SK-N-SH (cell line): Measurements from ENCODE around the gene ASIC4. TPM values are rescaled to one million over a fixed set of nuclear protein-coding genes. Genes with fewer than 3 reads are reported as not detected.

ENCODE experiments used
- CTCF ChIA-PET: fragments of 300-600, 350-600 bp; formaldehyde crosslinking; extraction: SDS; loops from one replicate; lab custom pipeline; 2021; lab: Yijun Ruan, JAX
- POLR2A ChIA-PET: fragments of 350-600 bp; sonication (Branson Sonifier 250); formaldehyde crosslinking; extraction: SDS; loops from one replicate; lab custom pipeline; 2020; ENCODE audit warnings: antibody characterized with exemption, inconsistent platforms; lab: Yijun Ruan, JAX
- DNase-seq: peaks from one replicate; pipeline ENCODE4 v3.0.0; 2012
- H2AFZ ChIP-seq: fragments of 200-600 bp; sonication (generic); 2 replicates; pipeline ENCODE4 v1.8.1; 2016; ENCODE audit warnings: antibody characterized with exemption, mild to moderate bottlenecking, low read depth
- H3F3A ChIP-seq: fragments of 200-600 bp; sonication (generic); replicated peaks from 2 replicates; pipeline ENCODE3; 2016; ENCODE audit warnings: antibody characterized with exemption, mild to moderate bottlenecking; ENCODE audit not compliant: insufficient read depth
- H3K27ac ChIP-seq, 2 experiments: fragments of 200-500 bp in 1 of 2; fragments of 200-600 bp in 1 of 2; sonication (Bioruptor generic) in 1 of 2; sonication (generic), shearing (Covaris generic) in 1 of 2; 2 replicates each; pipeline versions ENCODE4 v1.5.1 to v1.6.1; 2014 to 2016; ENCODE audit warnings: low read depth in 2 of 2, inconsistent platforms in 1 of 2, low read length in 1 of 2, mild to moderate bottlenecking in 1 of 2, mixed read lengths in 1 of 2
- H3K27me3 ChIP-seq: fragments of 200-600 bp; sonication (generic), shearing (Covaris generic); 2 replicates; pipeline ENCODE4 v1.6.1; 2016; ENCODE audit warnings: mixed run types; ENCODE audit not compliant: insufficient read depth
- H3K36me3 ChIP-seq, 2 experiments: fragments of 200-500 bp in 1 of 2; fragments of 200-600 bp in 1 of 2; sonication (Bioruptor generic) in 1 of 2; sonication (generic) in 1 of 2; replicated peaks in 1 of 2; 2 replicates each; pipeline versions ENCODE3 to v1.5.1; 2014 to 2016; ENCODE audit warnings: low read length in 1 of 2, mild to moderate bottlenecking in 1 of 2; ENCODE audit not compliant: insufficient read depth in 2 of 2, control insufficient read depth in 1 of 2
- H3K4me1 ChIP-seq, 2 experiments: fragments of 200-500 bp in 1 of 2; fragments of 200-600 bp in 1 of 2; sonication (Bioruptor generic) in 1 of 2; sonication (generic), shearing (Covaris generic) in 1 of 2; 2 replicates each; pipeline versions ENCODE4 v1.5.1 to v1.6.1; 2014 to 2016; ENCODE audit warnings: low read depth in 1 of 2, low read length in 1 of 2, mixed run types in 1 of 2; ENCODE audit not compliant: insufficient read depth in 2 of 2, control insufficient read depth in 1 of 2
- H3K4me2 ChIP-seq: fragments of 200-600 bp; sonication (generic), shearing (Covaris generic); 2 replicates; pipeline ENCODE4 v1.6.1; 2017; ENCODE audit warnings: mixed run types
- H3K4me3 ChIP-seq, 2 experiments: fragments of 200-500 bp in 1 of 2; fragments of 200-600 bp in 1 of 2; sonication (Bioruptor generic) in 1 of 2; sonication (generic), shearing (Covaris generic) in 1 of 2; 2 replicates each; pipeline versions ENCODE4 v1.5.1 to v1.8.1; 2014 to 2016; ENCODE audit warnings: low read depth in 2 of 2, inconsistent platforms in 1 of 2, low read length in 1 of 2, mild to moderate bottlenecking in 1 of 2, mixed read lengths in 1 of 2, moderate library complexity in 1 of 2
- H3K79me2 ChIP-seq: fragments of 200-600 bp; sonication (generic); 2 replicates; pipeline ENCODE4 v1.8.1; 2017; ENCODE audit warnings: mild to moderate bottlenecking; ENCODE audit not compliant: insufficient read depth
- H3K9ac ChIP-seq: fragments of 200-600 bp; sonication (generic); 2 replicates; pipeline ENCODE4 v1.6.1; 2017; ENCODE audit warnings: mixed run types
- H3K9me2 ChIP-seq: fragments of 200-600 bp; sonication (generic); 2 replicates; pipeline ENCODE4 v1.6.1; 2017; ENCODE audit warnings: mixed run types
- H3K9me3 ChIP-seq: fragments of 200-600 bp; sonication (generic); 2 replicates; pipeline ENCODE4 v1.6.1; 2017; ENCODE audit warnings: mixed run types, mild to moderate bottlenecking, moderate library complexity
- H4K20me1 ChIP-seq: fragments of 200-600 bp; sonication (generic); 2 replicates; pipeline ENCODE4 v1.6.1; 2017; ENCODE audit warnings: mild to moderate bottlenecking, mixed run types; ENCODE audit not compliant: insufficient read depth
- EZH2phosphoT487 ChIP-seq: fragments of 200-600 bp; sonication (generic); IDR thresholded peaks from 2 replicates; pipeline ENCODE4 v1.6.1; 2017; ENCODE audit warnings: low read depth, mixed run types, mild to moderate bottlenecking, antibody characterized with exemption, moderate library complexity, borderline replicate concordance
- FOXJ3 ChIP-seq: sonication (generic); formaldehyde crosslinking; IDR thresholded peaks from 2 replicates; pipeline ENCODE4 v1.5.1; 2020; ENCODE audit warnings: mild to moderate bottlenecking, missing genetic modification reagents
- GABPA ChIP-seq: IDR thresholded peaks from 2 replicates; pipeline ENCODE4 v1.4.0; 2012; ENCODE audit warnings: low read depth, mild to moderate bottlenecking
- MXI1 ChIP-seq: IDR thresholded peaks from 2 replicates; pipeline ENCODE4 v1.6.1; 2012; ENCODE audit warnings: mild to moderate bottlenecking, low read depth, low read length, improper control_type of control experiment
- NRF1 ChIP-seq: IDR thresholded peaks from 2 replicates; pipeline ENCODE4 v1.6.1; 2012; ENCODE audit warnings: low read depth, mild to moderate bottlenecking, low read length
- RAD21 ChIP-seq: IDR thresholded peaks from 2 replicates; pipeline ENCODE4 v1.6.1; 2012; ENCODE audit warnings: mild to moderate bottlenecking, low read length
- ZBTB33 ChIP-seq: IDR thresholded peaks from 2 replicates; pipeline ENCODE4 v1.4.0; 2012; ENCODE audit warnings: low read depth, borderline replicate concordance
- WGBS: methylation state at CpG from one replicate; pipeline ENCODE4 v1.1.6; 2017; ENCODE audit warnings: low lambda C conversion rate; 5-methylcytosine and 5-hydroxymethylcytosine counted together
- polyA plus RNA-seq, 3 experiments: library from polyadenylated mRNA; depleted of rRNA; stranded (reverse); fragments of >200 nt; gene quantifications; 2 replicates each; pipeline ENCODE4 v1.2.3, GENCODE V29; 2012
- TF ChIP-seq, protein P1 (sequence below): IDR thresholded peaks from 2 replicates; pipeline ENCODE4 v1.6.1; 2012; ENCODE audit warnings: mild to moderate bottlenecking, low read depth, low read length, moderate library complexity
- TF ChIP-seq, protein P2 (sequence below): fragments of 150-350 bp; IDR thresholded peaks from 2 replicates; pipeline ENCODE4 v1.6.1; 2016; ENCODE audit warnings: mild to moderate bottlenecking, low read depth, low read length

The ASIC4 gene
- polyA plus RNA-seq, 1 of the 3 experiments (the other 2 are of a cell fraction), result 0.05 TPM

DNA sequence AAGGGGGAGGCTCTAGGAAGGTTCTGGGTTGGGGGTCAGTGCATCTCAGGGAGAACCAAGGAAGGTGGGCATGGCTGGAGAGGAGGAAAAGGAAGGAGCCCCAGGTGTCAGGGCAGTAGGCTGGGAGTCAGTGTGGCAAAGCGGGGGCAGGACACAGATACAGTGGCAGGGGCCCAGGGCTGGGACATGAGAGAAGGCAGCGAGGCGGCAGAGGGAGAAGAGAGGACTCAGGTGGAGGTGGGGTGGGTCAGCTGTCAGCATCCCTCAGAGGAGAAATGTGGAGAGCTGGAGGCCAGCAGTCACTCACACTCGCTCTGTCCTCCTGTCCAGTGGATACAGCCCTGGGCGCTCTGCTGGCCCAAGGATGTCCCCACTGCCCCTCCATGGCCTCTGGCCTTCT is 21.2 kb upstream of the ASIC4 start:
- H3K9ac ChIP-seq, result no peak overlapping the region
- CTCF ChIA-PET, result interaction anchor here (1.3 to 62.1 kb wide), 4 partner anchors 1 to 104 kb away, joined by 4 to 2824 read pairs (median 1425); partner anchors contain the start of genes ASIC4, CHPF, GMPPA and TMEM198
- H3K4me1 ChIP-seq, result peaks cover 3 to 37% of the 10 kb centered on the region in 2 experiments; a peak in 3 of 4 replicates
- H3F3A ChIP-seq, result no peaks in the 10 kb centered on the region
- H3K4me2 ChIP-seq, result no peak overlapping the region
- H3K79me2 ChIP-seq, result no peaks in the 10 kb centered on the region
- H4K20me1 ChIP-seq, result no peaks in the 10 kb centered on the region
- POLR2A ChIA-PET, result interaction anchor here (2.0 kb wide), 1 partner anchor 14 kb away, joined by 8 read pairs; no protein-coding TSS in a partner anchor
- no peak overlapping the region for H2AFZ ChIP-seq
- no peak overlapping the region for H3K4me3 ChIP-seq
- no peaks in the 10 kb centered on the region for H3K9me2 ChIP-seq
- 97% methylated on average over 5 of the region's 5 CpGs for WGBS
- H3K9me3 ChIP-seq, result no peaks in the 10 kb centered on the region
- no peaks in the 10 kb centered on the region for H3K27me3 ChIP-seq
- peaks cover 6 to 18% of the 10 kb centered on the region in 2 experiments for H3K36me3 ChIP-seq
- no peak overlapping the region for H3K27ac ChIP-seq
- no peak for TF ChIP-seq NRF1
- no peak for TF ChIP-seq GABPA
- TF ChIP-seq RAD21, result no peak
- no peak for TF ChIP-seq ZBTB33
- no peak for TF ChIP-seq EZH2phosphoT487
- no peak for TF ChIP-seq FOXJ3
- TF ChIP-seq MXI1, result no peak
- TF ChIP-seq, protein P1, sequence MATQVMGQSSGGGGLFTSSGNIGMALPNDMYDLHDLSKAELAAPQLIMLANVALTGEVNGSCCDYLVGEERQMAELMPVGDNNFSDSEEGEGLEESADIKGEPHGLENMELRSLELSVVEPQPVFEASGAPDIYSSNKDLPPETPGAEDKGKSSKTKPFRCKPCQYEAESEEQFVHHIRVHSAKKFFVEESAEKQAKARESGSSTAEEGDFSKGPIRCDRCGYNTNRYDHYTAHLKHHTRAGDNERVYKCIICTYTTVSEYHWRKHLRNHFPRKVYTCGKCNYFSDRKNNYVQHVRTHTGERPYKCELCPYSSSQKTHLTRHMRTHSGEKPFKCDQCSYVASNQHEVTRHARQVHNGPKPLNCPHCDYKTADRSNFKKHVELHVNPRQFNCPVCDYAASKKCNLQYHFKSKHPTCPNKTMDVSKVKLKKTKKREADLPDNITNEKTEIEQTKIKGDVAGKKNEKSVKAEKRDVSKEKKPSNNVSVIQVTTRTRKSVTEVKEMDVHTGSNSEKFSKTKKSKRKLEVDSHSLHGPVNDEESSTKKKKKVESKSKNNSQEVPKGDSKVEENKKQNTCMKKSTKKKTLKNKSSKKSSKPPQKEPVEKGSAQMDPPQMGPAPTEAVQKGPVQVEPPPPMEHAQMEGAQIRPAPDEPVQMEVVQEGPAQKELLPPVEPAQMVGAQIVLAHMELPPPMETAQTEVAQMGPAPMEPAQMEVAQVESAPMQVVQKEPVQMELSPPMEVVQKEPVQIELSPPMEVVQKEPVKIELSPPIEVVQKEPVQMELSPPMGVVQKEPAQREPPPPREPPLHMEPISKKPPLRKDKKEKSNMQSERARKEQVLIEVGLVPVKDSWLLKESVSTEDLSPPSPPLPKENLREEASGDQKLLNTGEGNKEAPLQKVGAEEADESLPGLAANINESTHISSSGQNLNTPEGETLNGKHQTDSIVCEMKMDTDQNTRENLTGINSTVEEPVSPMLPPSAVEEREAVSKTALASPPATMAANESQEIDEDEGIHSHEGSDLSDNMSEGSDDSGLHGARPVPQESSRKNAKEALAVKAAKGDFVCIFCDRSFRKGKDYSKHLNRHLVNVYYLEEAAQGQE, result no peak
- TF ChIP-seq, protein P2, sequence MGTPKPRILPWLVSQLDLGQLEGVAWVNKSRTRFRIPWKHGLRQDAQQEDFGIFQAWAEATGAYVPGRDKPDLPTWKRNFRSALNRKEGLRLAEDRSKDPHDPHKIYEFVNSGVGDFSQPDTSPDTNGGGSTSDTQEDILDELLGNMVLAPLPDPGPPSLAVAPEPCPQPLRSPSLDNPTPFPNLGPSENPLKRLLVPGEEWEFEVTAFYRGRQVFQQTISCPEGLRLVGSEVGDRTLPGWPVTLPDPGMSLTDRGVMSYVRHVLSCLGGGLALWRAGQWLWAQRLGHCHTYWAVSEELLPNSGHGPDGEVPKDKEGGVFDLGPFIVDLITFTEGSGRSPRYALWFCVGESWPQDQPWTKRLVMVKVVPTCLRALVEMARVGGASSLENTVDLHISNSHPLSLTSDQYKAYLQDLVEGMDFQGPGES, result no peak
- DNase-seq, result no peak
